Osteocyte (in vitro differentiated cells): Measurements from ENCODE around the gene PRIMA1. TPM values are rescaled to one million over a fixed set of nuclear protein-coding genes. Genes with fewer than 3 reads are reported as not detected.

ENCODE experiments used
- DNase-seq: peaks from one replicate; pipeline ENCODE4 v3.0.0; 2021; ENCODE audit warnings: mixed read lengths; ENCODE audit not compliant: unreplicated experiment; ENCODE audit errors: extremely low spot score
- H3K27ac Mint-ChIP-seq: one replicate; pipeline ENCODE4 v1.8.0; 2021; ENCODE audit warnings: mild to moderate bottlenecking, mixed read lengths; ENCODE audit not compliant: unreplicated experiment
- H3K27me3 Mint-ChIP-seq: one replicate; pipeline ENCODE4 v1.8.0; 2021; ENCODE audit warnings: mixed read lengths; ENCODE audit not compliant: unreplicated experiment
- H3K36me3 Mint-ChIP-seq: one replicate; pipeline ENCODE4 v1.8.0; 2021; ENCODE audit warnings: mixed read lengths; ENCODE audit not compliant: unreplicated experiment
- H3K4me1 Mint-ChIP-seq: one replicate; pipeline ENCODE4 v1.8.0; 2021; ENCODE audit warnings: mixed read lengths; ENCODE audit not compliant: unreplicated experiment
- H3K4me3 Mint-ChIP-seq: one replicate; pipeline ENCODE4 v1.8.0; 2021; ENCODE audit warnings: mild to moderate bottlenecking, moderate library complexity, mixed read lengths; ENCODE audit not compliant: unreplicated experiment
- H3K9me3 Mint-ChIP-seq: one replicate; pipeline ENCODE4 v1.8.0; 2021; ENCODE audit warnings: mixed read lengths; ENCODE audit not compliant: unreplicated experiment
- total RNA-seq: library from RNA; stranded (reverse); gene quantifications from 2 replicates; pipeline ENCODE4 v1.2.1, GENCODE V29; 2021
- TF ChIP-seq, protein P1 (sequence below): fragments of 200-600 bp; sonication (generic); IDR thresholded peaks from 2 replicates; pipeline ENCODE4 v1.5.0; 2021; ENCODE audit warnings: antibody characterized with exemption, mild to moderate bottlenecking, moderate library complexity

The PRIMA1 gene
- total RNA-seq, 1 donor from 2014 or later: not detected

DNA sequence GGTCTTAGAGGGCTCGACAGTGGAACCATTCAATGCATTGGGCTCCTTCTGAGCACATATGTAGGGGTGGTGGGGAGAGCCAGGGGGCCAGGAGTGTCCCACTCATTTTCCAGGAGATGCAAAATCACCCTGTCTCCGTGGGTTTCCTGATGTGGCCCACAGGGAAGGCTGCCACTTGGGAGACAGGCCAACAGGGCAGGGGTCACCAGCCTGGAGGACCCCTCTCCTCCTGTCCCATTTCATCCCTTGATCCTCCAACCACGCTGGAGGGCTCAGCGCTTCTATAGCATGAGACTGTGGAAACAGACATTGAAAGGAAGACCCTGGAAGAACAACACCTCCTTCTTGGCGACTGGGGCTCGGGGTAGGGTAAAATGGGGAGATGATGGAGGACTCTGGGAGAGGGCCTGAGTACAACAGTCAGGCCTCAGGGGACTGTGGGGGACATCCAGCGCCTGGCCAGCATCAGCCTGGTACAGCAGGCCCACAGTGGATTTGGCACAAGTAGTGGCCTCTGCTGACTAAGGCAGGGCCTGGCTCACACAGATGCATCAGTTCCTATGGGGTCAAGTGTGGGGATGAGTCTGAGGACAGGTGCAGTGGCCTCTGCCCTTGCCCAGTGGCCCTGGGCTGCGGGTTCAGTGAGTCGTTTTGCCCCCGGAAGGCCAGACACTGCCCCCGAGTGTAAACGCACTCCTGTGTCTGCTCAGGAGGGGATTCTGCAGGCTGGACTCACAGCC lies 68.0 kb downstream of the PRIMA1 start:
- H3K27me3 Mint-ChIP-seq: no peaks in the 10 kb centered on the region
- no peaks in the 10 kb centered on the region for H3K4me1 Mint-ChIP-seq
- no peak for DNase-seq
- no peaks in the 10 kb centered on the region for H3K36me3 Mint-ChIP-seq
- H3K27ac Mint-ChIP-seq: no peak overlapping the region
- TF ChIP-seq, protein P1, sequence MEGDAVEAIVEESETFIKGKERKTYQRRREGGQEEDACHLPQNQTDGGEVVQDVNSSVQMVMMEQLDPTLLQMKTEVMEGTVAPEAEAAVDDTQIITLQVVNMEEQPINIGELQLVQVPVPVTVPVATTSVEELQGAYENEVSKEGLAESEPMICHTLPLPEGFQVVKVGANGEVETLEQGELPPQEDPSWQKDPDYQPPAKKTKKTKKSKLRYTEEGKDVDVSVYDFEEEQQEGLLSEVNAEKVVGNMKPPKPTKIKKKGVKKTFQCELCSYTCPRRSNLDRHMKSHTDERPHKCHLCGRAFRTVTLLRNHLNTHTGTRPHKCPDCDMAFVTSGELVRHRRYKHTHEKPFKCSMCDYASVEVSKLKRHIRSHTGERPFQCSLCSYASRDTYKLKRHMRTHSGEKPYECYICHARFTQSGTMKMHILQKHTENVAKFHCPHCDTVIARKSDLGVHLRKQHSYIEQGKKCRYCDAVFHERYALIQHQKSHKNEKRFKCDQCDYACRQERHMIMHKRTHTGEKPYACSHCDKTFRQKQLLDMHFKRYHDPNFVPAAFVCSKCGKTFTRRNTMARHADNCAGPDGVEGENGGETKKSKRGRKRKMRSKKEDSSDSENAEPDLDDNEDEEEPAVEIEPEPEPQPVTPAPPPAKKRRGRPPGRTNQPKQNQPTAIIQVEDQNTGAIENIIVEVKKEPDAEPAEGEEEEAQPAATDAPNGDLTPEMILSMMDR: no peak
- peaks cover 13% of the 10 kb centered on the region for H3K9me3 Mint-ChIP-seq
- H3K4me3 Mint-ChIP-seq: no peak overlapping the region

GRCh38 chr14:93719256-93719655 lies 69.0 kb downstream of the PRIMA1 start:
- TF ChIP-seq, protein P1: no peak
- Mint-ChIP-seq H3K27ac (no peak overlapping the region), H3K4me3 (no peak overlapping the region), H3K4me1 (no peaks in the 10 kb centered on the region), H3K9me3 (peaks cover 13% of the 10 kb centered on the region), H3K36me3 (no peaks in the 10 kb centered on the region), H3K27me3 (no peaks in the 10 kb centered on the region)
- DNase-seq: peak; percentile 64

- no peaks in the 10 kb centered on the region for H3K4me1 Mint-ChIP-seq
- peaks cover 9% of the 10 kb centered on the region for H3K9me3 Mint-ChIP-seq
- TF ChIP-seq, protein P1: no peak
Measured at GRCh38 chr14:93717668-93718320, 70.5 kb downstream of the PRIMA1 start.

DNA sequence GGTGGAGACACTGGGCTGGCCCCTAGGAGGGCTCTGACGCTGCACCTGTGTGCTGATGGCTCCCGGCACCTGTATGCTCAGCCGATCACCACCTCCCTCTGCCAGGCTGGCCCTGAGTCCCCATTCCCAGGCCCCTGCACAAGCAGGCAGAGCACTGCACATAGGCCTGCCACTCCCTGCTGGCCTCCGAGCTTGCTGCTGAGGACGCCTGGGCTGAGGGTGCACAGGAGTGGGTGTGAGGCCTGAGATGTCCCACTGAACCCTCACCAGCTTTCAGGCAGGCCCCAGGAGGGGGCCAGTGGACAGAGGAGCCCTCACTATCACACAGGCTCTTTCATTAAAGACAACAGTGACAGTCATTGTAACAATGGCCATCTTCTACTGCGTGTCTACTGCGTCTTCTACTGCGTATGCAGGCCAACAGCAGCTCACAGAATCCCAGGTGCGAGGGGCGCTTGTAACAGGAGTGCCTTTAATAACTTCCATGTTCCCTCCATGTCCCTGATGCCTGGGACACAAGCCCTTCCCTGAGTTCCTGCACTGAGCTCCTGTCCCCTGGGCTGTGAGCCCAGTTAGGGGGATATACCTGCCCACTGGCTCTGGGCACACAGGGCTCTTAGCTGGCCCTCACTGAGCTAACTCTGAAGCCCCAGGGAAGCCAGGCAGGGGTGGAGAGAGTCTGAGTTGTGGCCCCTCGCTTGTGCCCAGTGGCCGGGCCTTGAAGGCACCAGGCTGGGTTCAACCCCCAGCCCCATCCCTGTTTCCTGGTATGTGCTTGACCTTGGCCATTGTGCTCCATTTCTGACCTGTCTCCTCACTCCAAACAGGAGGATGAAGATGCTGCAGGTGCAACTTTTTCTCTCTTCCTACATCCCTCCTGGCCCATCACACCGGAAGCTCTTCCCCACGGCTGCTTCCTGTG lies 71.3 kb downstream of the PRIMA1 start:
- Mint-ChIP-seq H3K9me3 (peaks cover 9% of the 10 kb centered on the region), H3K4me1 (no peaks in the 10 kb centered on the region), H3K4me3 (no peak overlapping the region), H3K27me3 (no peaks in the 10 kb centered on the region), H3K27ac (no peak overlapping the region), H3K36me3 (no peaks in the 10 kb centered on the region)
- DNase-seq: peak; percentile 69
- TF ChIP-seq, protein P1: no peak

More at GRCh38 chr14:93717668-93718320, 70.5 kb downstream of the PRIMA1 start:
- no peaks in the 10 kb centered on the region for H3K27me3 Mint-ChIP-seq
- no peak overlapping the region for H3K4me3 Mint-ChIP-seq
- H3K27ac Mint-ChIP-seq: no peak overlapping the region
- peak; percentile 73 for DNase-seq
- no peaks in the 10 kb centered on the region for H3K36me3 Mint-ChIP-seq
